GM23248 (cell line): ENCODE measurements around the gene BZW1. TPM values are rescaled to one million over a fixed set of nuclear protein-coding genes. Genes with fewer than 3 reads are reported as not detected.

Experiments used
- DNase-seq: peaks from one replicate; pipeline ENCODE4 v3.0.0-alpha.2; 2015
- H2AFZ ChIP-seq: fragments of 200-600 bp; sonication (generic); 2 replicates; pipeline ENCODE4 v1.6.1; 2016; ENCODE audit warnings: antibody characterized with exemption
- H3F3A ChIP-seq: fragments of 200-600 bp; sonication (generic); 2 replicates; pipeline ENCODE4 v1.6.1; 2016; ENCODE audit warnings: mild to moderate bottlenecking, antibody characterized with exemption, mixed run types; ENCODE audit not compliant: insufficient read depth
- H3K27ac ChIP-seq: fragments of 200-600 bp; sonication (generic); 2 replicates; pipeline ENCODE4 v1.5.1; 2016; ENCODE audit warnings: mild to moderate bottlenecking
- H3K27me3 ChIP-seq: fragments of 200-600 bp; sonication (generic); replicated peaks from 2 replicates; pipeline ENCODE4 v1.6.1; 2016; ENCODE audit warnings: mild to moderate bottlenecking; ENCODE audit not compliant: insufficient read depth
- H3K36me3 ChIP-seq: fragments of 200-600 bp; sonication (generic); 2 replicates; pipeline ENCODE4 v1.6.1; 2016; ENCODE audit warnings: low read depth, mild to moderate bottlenecking
- H3K4me1 ChIP-seq: fragments of 200-600 bp; sonication (generic); 2 replicates; pipeline ENCODE4 v1.6.1; 2016; ENCODE audit warnings: mild to moderate bottlenecking; ENCODE audit not compliant: insufficient read depth
- H3K4me2 ChIP-seq: fragments of 200-600 bp; sonication (generic); one replicate; pipeline ENCODE4 v1.6.1; 2016; ENCODE audit warnings: mild to moderate bottlenecking; ENCODE audit not compliant: unreplicated experiment
- H3K4me3 ChIP-seq: fragments of 200-600 bp; sonication (generic); 2 replicates; pipeline ENCODE4 v1.5.1; 2016; ENCODE audit warnings: mild to moderate bottlenecking
- H3K79me2 ChIP-seq: fragments of 200-600 bp; sonication (generic); 2 replicates; pipeline ENCODE4 v1.6.1; 2016; ENCODE audit warnings: mild to moderate bottlenecking; ENCODE audit not compliant: insufficient read depth
- H3K9ac ChIP-seq: fragments of 200-600 bp; sonication (generic); 2 replicates; pipeline ENCODE4 v1.6.1; 2016; ENCODE audit warnings: mild to moderate bottlenecking
- H3K9me2 ChIP-seq: fragments of 200-600 bp; sonication (generic); 2 replicates; pipeline ENCODE4 v1.6.1; 2016; ENCODE audit warnings: mixed run types, mild to moderate bottlenecking, moderate library complexity; ENCODE audit not compliant: insufficient read depth
- H3K9me3 ChIP-seq: fragments of 200-600 bp; sonication (generic); one replicate; pipeline ENCODE4 v1.6.1; 2017; ENCODE audit warnings: low read depth
- H4K20me1 ChIP-seq: fragments of 200-600 bp; sonication (generic); 2 replicates; pipeline ENCODE4 v1.6.0; 2016; ENCODE audit not compliant: insufficient read depth
- EZH2 ChIP-seq: fragments of 200-600 bp; sonication (generic); IDR thresholded peaks from 2 replicates; pipeline ENCODE4 v1.6.1; 2018; ENCODE audit warnings: antibody characterized with exemption, mild to moderate bottlenecking; ENCODE audit not compliant: insufficient read depth, poor library complexity, severe bottlenecking
- EZH2phosphoT487 ChIP-seq: fragments of 200-600 bp; sonication (generic); IDR thresholded peaks from 2 replicates; pipeline ENCODE4 v1.6.1; 2018; ENCODE audit warnings: antibody characterized with exemption, moderate library complexity, mild to moderate bottlenecking, low read depth; ENCODE audit not compliant: insufficient read depth
- WGBS, 2 experiments: methylation state at CpG; one replicate each; pipeline ENCODE4 v1.1.6; 2015 to 2017; ENCODE audit warnings: low lambda C conversion rate in 2 of 2, low coverage in 1 of 2; ENCODE audit errors: missing lambda C conversion rate in 2 of 2; 5-methylcytosine and 5-hydroxymethylcytosine counted together
- in situ Hi-C: fragments of 300-500 bp; cut with MboI; formaldehyde crosslinking; loops from 2 replicates; pipeline ENCODE4 v1.15.0; 2020
- polyA plus RNA-seq: library from polyadenylated mRNA; unstranded; fragments of >200 nt; fragmentation: Nextera tagmentation; extraction: Ambion mirVana; gene quantifications from 2 replicates; pipeline ENCODE4 v1.2.1, GENCODE V29; 2016
- total RNA-seq: library from RNA; depleted of rRNA; stranded (reverse); fragments of >200 nt; shearing (Covaris generic); gene quantifications from 2 replicates; pipeline ENCODE4 v1.2.3, GENCODE V29; 2014; rRNA removed

BZW1 gene
- total RNA-seq (415 and 596 TPM in 2 replicates), polyA plus RNA-seq (365 and 366 TPM in 2 replicates)

- Histone ChIP-seq H4K20me1 (peaks cover 17% of the 10 kb centered on the region), H3K27me3 (no peaks in the 10 kb centered on the region), H3K9me2 (no peaks in the 10 kb centered on the region), H3K27ac (peak within 1 kb of the TSS; percentile 95), H3K4me1 (peaks cover 41% of the 10 kb centered on the region), H3K9me3 (no peaks in the 10 kb centered on the region), H3F3A (peaks cover 28% of the 10 kb centered on the region), H3K4me3 (peak within 1 kb of the TSS; percentile 91), H3K79me2 (peaks cover 48% of the 10 kb centered on the region), H3K4me2 (peak within 1 kb of the TSS; percentile 99), H2AFZ (peak within 1 kb of the TSS; percentile 74), H3K36me3 (peaks cover 31% of the 10 kb centered on the region), H3K9ac (peak within 1 kb of the TSS; percentile 90)
- in situ Hi-C loops = no loop called here
- TF ChIP-seq EZH2 (no peak), EZH2phosphoT487 (no peak)
- WGBS, 2 experiments = 2% methylated on average over 43 to 56 of the region's 75 CpGs
- DNase-seq = peak; percentile 99
Measured at GRCh38 chr2:200811333-200812121, at the start of gene BZW1. Gene BZW1, plus strand, starts transcription at chr2:200811910. Its CDS starts 1,308 bp downstream, at chr2:200813218.

- H3K27me3 ChIP-seq = no peaks in the 10 kb centered on the region
- no peak for TF ChIP-seq EZH2phosphoT487
- TF ChIP-seq EZH2 = no peak
- in situ Hi-C loops = no loop called here
- no peaks in the 10 kb centered on the region for H3K9me2 ChIP-seq
- H3K4me3 ChIP-seq = no peak overlapping the region
- H3K9ac ChIP-seq = no peak overlapping the region
- peaks cover 50% of the 10 kb centered on the region for H3K4me1 ChIP-seq
- no peaks in the 10 kb centered on the region for H3K9me3 ChIP-seq
- H3K79me2 ChIP-seq = no peaks in the 10 kb centered on the region
- no peak for DNase-seq
- H2AFZ ChIP-seq = no peak overlapping the region
- H3K4me2 ChIP-seq = no peak overlapping the region
- H3F3A ChIP-seq = peaks cover 41% of the 10 kb centered on the region
- no peaks in the 10 kb centered on the region for H3K36me3 ChIP-seq
- no peaks in the 10 kb centered on the region for H4K20me1 ChIP-seq
- WGBS, 2 experiments = 72 to 76% methylated on average over 4 of the region's 4 CpGs
- H3K27ac ChIP-seq = no peak overlapping the region; the same call in 1 of the 2 replicates
Measured at GRCh38 chr2:200762127-200762526, 49.6 kb upstream of the BZW1 start.

- H4K20me1 ChIP-seq = no peaks in the 10 kb centered on the region
- no peak overlapping the region for H3K4me3 ChIP-seq
- no peak overlapping the region for H3K27ac ChIP-seq
- H3K27me3 ChIP-seq = no peaks in the 10 kb centered on the region
- 97 to 98% methylated on average over 4 of the region's 4 CpGs for WGBS, 2 experiments
- in situ Hi-C loops = no loop called here
- DNase-seq = no peak
- peaks cover 28% of the 10 kb centered on the region for H3F3A ChIP-seq
- H3K9ac ChIP-seq = no peak overlapping the region
- peaks cover 42% of the 10 kb centered on the region for H3K4me1 ChIP-seq
- no peaks in the 10 kb centered on the region for H3K9me2 ChIP-seq
- TF ChIP-seq EZH2phosphoT487 = no peak
- no peak for TF ChIP-seq EZH2
- H3K79me2 ChIP-seq = no peaks in the 10 kb centered on the region
- no peak overlapping the region for H2AFZ ChIP-seq
- H3K4me2 ChIP-seq = no peak overlapping the region
- no peaks in the 10 kb centered on the region for H3K9me3 ChIP-seq
- H3K36me3 ChIP-seq = no peaks in the 10 kb centered on the region
Measured at GRCh38 chr2:200763422-200763821, 48.3 kb upstream of the BZW1 start.

- no peaks in the 10 kb centered on the region for H3K27me3 ChIP-seq
- no peaks in the 10 kb centered on the region for H3K9me3 ChIP-seq
- H3K9ac ChIP-seq = peak overlapping the region; percentile 32
- H3K4me3 ChIP-seq = peak overlapping the region; percentile 42
- peak overlapping the region; percentile 71 for H3K4me2 ChIP-seq
- peaks cover 42% of the 10 kb centered on the region for H3K4me1 ChIP-seq
- no peaks in the 10 kb centered on the region for H4K20me1 ChIP-seq
- no peaks in the 10 kb centered on the region for H3K36me3 ChIP-seq
- H3K27ac ChIP-seq = peak overlapping the region; percentile 80
- peak overlapping the region; percentile 65 for H2AFZ ChIP-seq
- in situ Hi-C loops = no loop called here
- no peak for TF ChIP-seq EZH2phosphoT487
- no peak for TF ChIP-seq EZH2
- 5 to 8% methylated on average over 2 of the region's 2 CpGs for WGBS, 2 experiments
- H3K79me2 ChIP-seq = no peaks in the 10 kb centered on the region
- H3F3A ChIP-seq = peaks cover 26% of the 10 kb centered on the region
- DNase-seq = peak; percentile 92
- H3K9me2 ChIP-seq = no peaks in the 10 kb centered on the region
Measured at GRCh38 chr2:200765139-200765951, 46.4 kb upstream of the BZW1 start.
